HG02571 (cell line): ENCODE data around the gene SPON1.
"Not testable (repeated sequence)": the region's sequence is repeated elsewhere in the genome, so short reads cannot be mapped to it uniquely, and the experiment has no call there.

Source experiments
- ATAC-seq: cut with Tn5 transposase; IDR thresholded peaks from one replicate; pipeline ENCODE4 v1.9.1; 2021; ENCODE audit warnings: mild to moderate bottlenecking, moderate library complexity; ENCODE audit not compliant: unreplicated experiment

The SPON1 gene

GRCh38 chr11:14173679-14174078 is 211.2 kb downstream of the SPON1 start:
- not testable (repeated sequence) for ATAC-seq

DNA sequence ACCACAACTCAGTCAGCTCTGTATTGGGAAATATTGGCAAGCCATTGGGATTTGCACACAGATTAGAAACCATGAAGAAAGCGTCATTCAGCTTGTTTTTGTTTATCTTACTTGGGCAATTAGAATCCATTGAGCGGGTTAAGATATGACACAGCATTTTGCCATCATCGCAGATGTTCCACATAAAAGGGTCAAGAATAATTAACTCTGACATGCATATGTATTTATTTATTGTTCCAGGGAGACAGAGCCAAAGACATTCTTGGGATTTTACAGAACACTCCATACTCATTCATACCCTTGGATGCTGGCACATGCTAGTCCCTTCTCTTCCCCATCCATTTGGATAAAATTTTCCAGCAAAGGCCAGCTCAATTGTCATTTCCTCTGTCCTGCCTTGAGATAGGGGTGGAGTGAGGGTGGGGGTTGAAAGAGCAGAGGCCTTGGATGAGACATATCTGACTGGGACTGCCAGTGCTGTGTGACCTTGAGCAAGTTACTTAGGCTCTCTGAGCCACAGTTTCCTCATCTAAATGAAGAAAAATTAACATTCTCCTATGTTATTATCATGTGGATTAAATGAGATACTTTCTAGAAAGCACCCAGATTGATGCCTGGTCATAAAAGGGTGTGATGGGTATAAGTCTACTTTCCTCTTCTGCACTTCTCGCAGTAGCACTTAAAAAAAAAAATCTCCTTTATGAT is 216.7 kb downstream of the SPON1 start:
- ATAC-seq, result no peak

DNA sequence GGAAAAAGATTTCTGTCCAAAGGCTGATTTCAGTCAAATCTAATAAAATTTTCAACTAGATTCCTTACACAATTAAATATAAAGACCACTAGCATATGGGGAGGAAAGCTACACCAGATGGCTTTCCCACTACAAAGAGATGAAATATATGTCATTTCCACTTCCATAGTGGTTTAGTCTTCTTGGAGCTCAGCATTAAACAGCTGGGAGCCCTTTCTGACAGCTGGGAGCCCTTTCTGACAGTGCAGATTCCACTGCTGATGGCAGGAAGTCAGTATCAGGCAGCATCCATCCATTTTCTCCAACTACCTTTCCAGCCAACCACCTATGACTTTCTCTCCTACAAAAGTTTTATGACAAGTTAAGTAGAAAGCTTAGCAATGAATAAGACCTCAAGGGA is 218.6 kb downstream of the SPON1 start:
- no peak for ATAC-seq

DNA sequence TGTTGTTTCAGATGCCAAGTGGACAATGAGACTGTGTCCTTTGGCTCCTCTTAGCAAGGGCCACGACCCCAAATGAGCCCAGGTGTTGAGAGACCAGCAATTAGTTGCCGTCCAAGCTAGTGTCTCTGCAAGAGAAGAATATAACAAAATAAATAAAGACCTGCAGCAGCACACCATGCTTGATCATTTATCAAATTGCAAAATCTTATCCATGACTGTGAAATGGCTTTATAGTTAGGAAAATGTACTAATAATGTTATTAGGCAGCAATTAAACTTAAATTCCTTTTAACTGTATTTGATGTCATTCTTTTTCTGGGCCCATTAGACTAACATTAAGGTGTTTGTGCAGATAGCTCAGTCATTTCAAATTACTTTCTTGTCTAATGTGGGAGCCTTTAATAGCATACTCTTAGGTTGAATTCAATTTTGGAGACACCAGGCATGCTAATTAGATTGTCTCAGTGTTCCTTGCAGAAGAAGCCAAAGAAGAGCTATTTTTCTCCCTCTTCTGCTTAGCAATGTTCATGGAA is 220.4 kb downstream of the SPON1 start:
- no peak for ATAC-seq

GRCh38 chr11:14184028-14184940 is 221.8 kb downstream of the SPON1 start:
- no peak for ATAC-seq

- ATAC-seq, result no peak
Measured at GRCh38 chr11:14185461-14185860, 222.9 kb downstream of the SPON1 start.

GRCh38 chr11:14186046-14186775 is 223.7 kb downstream of the SPON1 start:
- no peak for ATAC-seq

- ATAC-seq, result no peak
Measured at GRCh38 chr11:14189874-14190273, 227.4 kb downstream of the SPON1 start.

DNA sequence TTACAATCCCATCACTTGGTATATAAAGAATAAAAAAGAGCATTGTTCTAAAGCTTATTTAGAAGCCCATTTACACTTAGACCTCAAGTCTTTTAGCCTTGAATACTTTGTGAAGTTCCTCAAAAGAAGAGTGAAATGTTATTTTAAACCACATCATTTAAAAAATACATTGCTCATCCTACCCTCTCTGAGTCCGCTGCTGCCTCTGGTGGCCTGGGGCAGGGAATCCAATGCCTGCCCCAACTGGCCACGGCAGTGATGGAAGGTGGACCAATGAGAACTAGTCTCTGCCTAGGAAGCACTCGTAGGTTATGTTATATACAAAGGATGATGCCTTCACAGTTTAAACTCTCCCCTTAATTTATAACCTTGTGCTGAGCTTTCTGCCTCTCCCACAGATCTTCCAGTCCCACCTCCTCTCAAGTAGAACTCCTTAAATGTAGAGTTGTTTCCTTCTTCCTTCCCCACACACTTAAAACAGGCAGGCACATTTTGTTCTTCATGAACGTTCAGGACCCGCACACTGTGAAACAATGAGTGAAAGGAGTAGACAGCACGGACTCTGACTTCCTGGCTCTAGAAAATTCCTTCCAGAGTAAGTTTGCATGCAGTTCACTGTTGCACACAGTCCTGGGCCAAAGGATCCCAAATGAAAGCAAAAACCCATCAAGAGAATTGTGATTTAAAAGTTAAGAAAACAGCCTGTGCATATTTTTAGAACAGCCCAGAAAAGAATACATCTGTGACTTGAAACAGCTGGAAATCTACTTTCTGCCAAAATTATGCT is 228.7 kb downstream of the SPON1 start:
- no peak for ATAC-seq

GRCh38 chr11:14193644-14194043 is 231.1 kb downstream of the SPON1 start:
- no peak for ATAC-seq

- ATAC-seq, result no peak
Measured at GRCh38 chr11:14202251-14203196, 240.0 kb downstream of the SPON1 start.

- ATAC-seq, result no peak
Measured at GRCh38 chr11:14203321-14203720, 240.8 kb downstream of the SPON1 start.

GRCh38 chr11:14212986-14213385 is 250.5 kb downstream of the SPON1 start:
- ATAC-seq, result no peak

DNA sequence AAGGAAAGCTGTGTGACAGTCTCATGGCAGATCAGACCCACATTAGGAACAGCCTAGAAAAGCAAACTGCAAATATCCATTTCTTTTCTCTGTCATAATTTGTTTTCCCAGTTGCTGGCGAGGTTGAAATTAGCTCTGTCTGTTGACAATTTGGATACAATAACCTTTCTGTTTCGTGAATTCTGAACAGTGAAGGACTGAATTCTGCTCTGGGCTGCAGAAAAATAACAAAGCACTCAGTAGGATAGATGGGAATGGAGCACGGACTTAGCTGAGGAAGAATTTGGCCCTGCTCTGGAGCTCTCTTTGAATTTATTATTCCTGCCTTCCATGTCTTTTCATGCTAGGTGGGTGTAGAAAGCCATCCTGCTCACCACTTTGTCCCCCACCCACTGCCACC is 256.2 kb downstream of the SPON1 start:
- no peak for ATAC-seq

DNA sequence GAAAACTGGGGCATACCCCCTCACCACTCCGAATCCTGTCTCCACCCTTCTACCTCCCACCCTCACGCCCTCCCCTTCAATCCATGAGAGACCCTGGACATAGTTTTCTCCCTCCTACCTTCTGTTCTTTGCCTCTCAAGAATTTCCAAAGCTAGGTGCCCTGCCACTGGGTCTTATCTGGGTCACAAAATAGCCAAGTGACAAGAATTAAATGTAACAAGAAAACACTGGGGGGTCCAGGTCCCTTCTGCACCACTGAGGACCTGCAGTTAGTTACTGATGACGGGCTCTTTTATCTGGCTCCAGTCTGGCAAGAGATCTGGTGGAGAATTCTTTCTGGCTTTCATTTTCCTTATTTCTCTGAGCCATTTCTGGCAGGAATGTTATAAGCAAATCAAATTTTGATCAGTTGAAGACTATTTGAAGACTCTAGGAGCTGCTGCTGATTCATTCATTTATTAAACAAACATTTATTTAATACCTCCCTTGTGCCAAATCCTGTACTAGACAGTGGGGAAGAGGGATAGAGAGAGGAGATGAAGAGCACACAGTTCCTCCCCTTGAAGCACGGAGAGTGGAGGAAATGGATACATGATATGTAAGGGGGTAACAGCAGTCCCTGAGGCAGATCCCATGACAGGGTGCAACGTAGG is 261.2 kb downstream of the SPON1 start:
- no peak for ATAC-seq

GRCh38 chr11:14224395-14224794 is 261.9 kb downstream of the SPON1 start:
- ATAC-seq, result no peak

GRCh38 chr11:14225666-14226065 is 263.1 kb downstream of the SPON1 start:
- no peak for ATAC-seq

- ATAC-seq, result no peak
Measured at GRCh38 chr11:14228356-14228755, 265.8 kb downstream of the SPON1 start.

DNA sequence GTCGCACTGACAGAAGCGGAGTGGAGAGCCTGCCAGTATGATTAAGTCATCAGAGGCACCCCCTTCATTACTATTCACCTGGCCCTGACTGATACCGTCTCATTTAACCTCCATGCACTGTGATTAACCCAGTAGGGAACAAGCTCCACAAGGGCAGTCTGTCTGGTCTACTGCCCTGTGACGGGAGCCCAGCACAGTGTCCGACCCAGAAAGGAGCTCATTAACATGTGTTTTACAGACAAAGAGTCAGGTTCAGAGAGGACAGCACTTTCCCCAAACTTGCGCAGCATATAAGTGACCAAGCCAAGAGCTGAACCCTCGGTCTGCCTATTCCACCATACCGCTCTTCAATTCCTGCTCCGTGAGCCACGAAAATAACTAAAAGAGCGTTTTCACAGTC is 266.9 kb downstream of the SPON1 start:
- ATAC-seq, result no peak
